Measurements from ENCODE around the gene CSMD2. TPM values are rescaled to one million over a fixed set of nuclear protein-coding genes. Genes with fewer than 3 reads are reported as not detected.

The CSMD2 gene
- total RNA-seq, 1 donor from 2014 or later = 2.1 TPM

GRCh38 chr1:33719771-33720670 lies 445.0 kb downstream of the CSMD2 start:
- H3K27ac Mint-ChIP-seq (ENCODE audit: unreplicated experiment) = no peak overlapping the region
- H3K4me3 Mint-ChIP-seq (ENCODE audit: unreplicated experiment) = no peak overlapping the region
- no peak for DNase-seq (ENCODE audit: low spot score)
- H3K9me3 Mint-ChIP-seq (ENCODE audit: unreplicated experiment) = no peaks in the 10 kb centered on the region
- no peaks in the 10 kb centered on the region for H3K36me3 Mint-ChIP-seq (ENCODE audit: low read depth, unreplicated experiment)
- H3K4me1 Mint-ChIP-seq (ENCODE audit: unreplicated experiment) = no peaks in the 10 kb centered on the region
- no peak for TF ChIP-seq CTCF (IDR thresholded peaks at IDR 0.05; ENCODE audit: unreplicated experiment)
- peaks cover 1% of the 10 kb centered on the region for H3K27me3 Mint-ChIP-seq (ENCODE audit: unreplicated experiment)

- TF ChIP-seq CTCF (IDR thresholded peaks at IDR 0.05; ENCODE audit: unreplicated experiment) = no peak
- H3K27me3 Mint-ChIP-seq (ENCODE audit: unreplicated experiment) = peaks cover 1% of the 10 kb centered on the region
- H3K4me3 Mint-ChIP-seq (ENCODE audit: unreplicated experiment) = no peak overlapping the region
- H3K36me3 Mint-ChIP-seq (ENCODE audit: low read depth, unreplicated experiment) = no peaks in the 10 kb centered on the region
- no peak for DNase-seq (ENCODE audit: low spot score)
- H3K27ac Mint-ChIP-seq (ENCODE audit: unreplicated experiment) = no peak overlapping the region
- H3K4me1 Mint-ChIP-seq (ENCODE audit: unreplicated experiment) = no peaks in the 10 kb centered on the region
- no peaks in the 10 kb centered on the region for H3K9me3 Mint-ChIP-seq (ENCODE audit: unreplicated experiment)
Observed at GRCh38 chr1:33719326-33719725, 445.7 kb downstream of the CSMD2 start.

- no peaks in the 10 kb centered on the region for H3K36me3 Mint-ChIP-seq (ENCODE audit: low read depth, unreplicated experiment)
- H3K27me3 Mint-ChIP-seq (ENCODE audit: unreplicated experiment) = no peaks in the 10 kb centered on the region
- no peak for TF ChIP-seq CTCF (IDR thresholded peaks at IDR 0.05; ENCODE audit: unreplicated experiment)
- H3K4me3 Mint-ChIP-seq (ENCODE audit: unreplicated experiment) = no peak overlapping the region
- H3K9me3 Mint-ChIP-seq (ENCODE audit: unreplicated experiment) = no peaks in the 10 kb centered on the region
- no peak overlapping the region for H3K27ac Mint-ChIP-seq (ENCODE audit: unreplicated experiment)
- DNase-seq (ENCODE audit: low spot score) = no peak
- H3K4me1 Mint-ChIP-seq (ENCODE audit: unreplicated experiment) = no peaks in the 10 kb centered on the region
Observed at GRCh38 chr1:33718186-33718585, 446.8 kb downstream of the CSMD2 start.

GRCh38 chr1:33716976-33717688 lies 447.9 kb downstream of the CSMD2 start:
- DNase-seq (ENCODE audit: low spot score) = no peak
- H3K27ac Mint-ChIP-seq (ENCODE audit: unreplicated experiment) = no peak overlapping the region
- no peak for TF ChIP-seq CTCF (IDR thresholded peaks at IDR 0.05; ENCODE audit: unreplicated experiment)
- no peaks in the 10 kb centered on the region for H3K27me3 Mint-ChIP-seq (ENCODE audit: unreplicated experiment)
- H3K4me3 Mint-ChIP-seq (ENCODE audit: unreplicated experiment) = no peak overlapping the region
- H3K36me3 Mint-ChIP-seq (ENCODE audit: low read depth, unreplicated experiment) = no peaks in the 10 kb centered on the region
- no peaks in the 10 kb centered on the region for H3K4me1 Mint-ChIP-seq (ENCODE audit: unreplicated experiment)
- no peaks in the 10 kb centered on the region for H3K9me3 Mint-ChIP-seq (ENCODE audit: unreplicated experiment)

Data from endothelial cell (in vitro differentiated cells).